ENCODE results near the gene ZNF426.

ZNF426 gene

DNA sequence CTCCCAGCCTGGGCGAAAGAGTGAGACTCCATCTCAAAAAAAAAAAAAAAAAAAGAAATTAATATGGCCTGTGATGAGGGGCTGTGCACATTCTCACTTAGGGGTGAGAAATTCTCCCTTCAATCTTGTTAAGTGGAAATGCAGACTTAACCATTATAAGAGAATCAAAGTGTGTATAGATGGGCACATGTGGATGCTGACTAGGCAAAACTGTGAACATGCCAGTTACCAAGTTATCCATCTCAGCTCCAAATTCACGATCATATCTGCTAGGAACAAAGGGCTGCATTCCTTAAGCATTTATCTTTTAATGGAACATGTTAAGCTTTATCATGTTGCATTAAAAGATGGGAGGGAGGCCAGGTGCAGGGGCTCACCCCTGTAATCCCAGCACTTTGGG, 44.3 kb downstream of the ZNF426 start:
- DNase-seq: no peak

DNA sequence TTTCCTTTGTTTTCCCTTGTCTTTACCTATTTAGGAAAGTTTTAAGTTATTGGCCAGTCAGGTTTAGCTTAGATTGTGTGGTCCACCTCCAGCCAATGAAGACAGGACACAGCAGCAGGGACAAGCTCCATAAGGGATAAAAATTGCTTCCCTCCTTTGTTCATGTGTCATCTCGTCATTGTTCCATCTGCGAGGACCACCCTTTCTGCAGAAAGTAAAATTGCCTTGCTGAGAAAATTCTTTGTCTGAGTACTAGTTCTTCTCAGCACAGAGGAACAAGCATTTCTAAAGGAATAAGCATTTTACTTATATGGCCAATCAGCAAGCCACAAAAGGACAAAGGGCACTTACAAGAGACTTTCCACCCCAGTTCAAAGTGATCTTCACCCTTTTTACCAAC, 51.4 kb downstream of the ZNF426 start:
- no peak for DNase-seq

DNA sequence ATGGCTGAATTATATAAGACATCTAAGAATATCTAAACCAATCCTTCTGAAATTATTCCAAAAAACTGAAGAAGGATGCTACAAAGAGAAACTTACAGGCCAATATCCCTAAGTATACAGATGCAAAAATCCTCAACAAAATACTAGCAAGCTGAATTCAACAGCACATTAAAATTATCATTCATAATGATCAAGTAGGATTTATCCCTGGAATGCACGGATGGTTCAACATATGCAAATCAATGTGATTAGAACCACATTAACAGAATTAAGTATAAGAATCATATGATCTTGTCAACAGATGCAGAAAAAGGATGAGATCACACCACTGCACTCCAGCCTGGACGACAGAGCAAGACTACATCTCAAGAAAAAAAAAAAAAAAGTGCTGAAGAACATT, 53.3 kb downstream of the ZNF426 start:
- DNase-seq: no peak

DNA sequence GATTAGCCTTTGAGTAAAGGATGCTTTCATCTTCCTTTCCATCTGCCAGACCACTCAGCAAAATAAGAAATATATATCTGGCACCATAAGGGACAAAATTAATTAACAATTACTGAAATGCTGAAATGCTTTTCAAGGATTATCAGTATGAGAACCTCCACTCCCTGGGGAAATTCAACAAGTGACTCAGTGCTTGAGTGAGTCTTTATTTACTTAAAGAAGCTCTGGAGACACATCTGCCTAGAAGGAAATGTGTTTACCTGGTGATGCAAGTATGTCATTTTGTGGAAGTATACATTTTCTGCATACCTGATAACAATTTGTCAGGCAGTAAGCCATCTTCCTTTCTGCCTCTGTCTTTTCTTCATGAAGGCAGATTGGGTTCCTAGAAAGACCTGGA, 63.5 kb downstream of the ZNF426 start:
- no peak for DNase-seq
